Stimulated activated CD8-positive, alpha-beta memory T cell treated with anti-CD3 and anti-CD28 coated beads, Interleukin-15, amount 100 ng/mL, for 4 hours (primary cell): ENCODE data around the gene AEBP1.
A peak's percentile ranks its signal among the peaks of the same experiment; 100 is the strongest.
"Not testable (repeated sequence)": the region's sequence is repeated elsewhere in the genome, so short reads cannot be mapped to it uniquely, and the experiment has no call there.

Source experiments
- DNase-seq, 2 donors: peaks; one replicate each; pipeline ENCODE4 v3.0.0-alpha.2; 2020; ENCODE audit warnings: low read depth in 2 of 2

Gene AEBP1

DNA sequence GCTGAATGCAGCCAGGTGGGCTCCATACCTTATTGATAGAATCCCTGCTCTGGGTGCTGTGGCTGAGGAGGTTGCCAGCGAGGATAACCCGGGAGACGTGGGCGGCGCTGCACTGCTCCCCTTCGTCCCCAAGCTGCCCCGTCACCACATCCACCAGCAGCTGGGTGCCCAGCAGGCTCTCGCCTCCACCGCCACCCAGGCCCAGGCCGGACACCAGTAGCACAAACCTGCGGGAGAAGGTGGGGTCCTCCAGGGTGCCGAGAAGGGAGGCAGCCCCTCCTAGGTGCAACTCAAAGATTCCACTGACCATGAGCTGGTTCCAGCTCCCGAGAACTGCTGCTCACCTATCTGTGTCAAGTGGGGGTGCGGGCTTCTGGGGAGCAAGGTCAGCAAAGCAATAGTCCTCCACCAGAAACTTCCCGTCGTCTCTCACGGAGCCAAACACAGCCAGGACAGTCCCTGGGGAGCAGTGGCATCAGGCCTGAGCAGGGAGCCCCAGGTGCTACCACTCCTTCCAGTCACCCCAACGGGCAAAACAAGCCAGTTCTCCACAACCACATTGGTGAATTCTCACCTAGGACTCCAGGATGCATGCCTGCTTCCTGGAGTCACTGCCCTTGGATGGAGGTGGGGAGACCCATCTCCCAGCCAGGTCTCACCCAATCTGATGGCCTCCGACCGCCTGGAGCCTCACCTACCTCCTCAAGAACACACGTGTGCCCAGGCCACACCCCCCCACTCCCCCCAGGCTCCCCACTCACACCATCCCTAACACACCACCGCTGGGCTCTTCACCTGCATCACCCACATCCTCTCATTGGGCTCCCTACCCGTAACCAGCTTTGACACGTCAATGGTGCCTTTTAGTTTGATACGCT is 12.9 kb downstream of the AEBP1 start:
- DNase-seq, result no peak

DNA sequence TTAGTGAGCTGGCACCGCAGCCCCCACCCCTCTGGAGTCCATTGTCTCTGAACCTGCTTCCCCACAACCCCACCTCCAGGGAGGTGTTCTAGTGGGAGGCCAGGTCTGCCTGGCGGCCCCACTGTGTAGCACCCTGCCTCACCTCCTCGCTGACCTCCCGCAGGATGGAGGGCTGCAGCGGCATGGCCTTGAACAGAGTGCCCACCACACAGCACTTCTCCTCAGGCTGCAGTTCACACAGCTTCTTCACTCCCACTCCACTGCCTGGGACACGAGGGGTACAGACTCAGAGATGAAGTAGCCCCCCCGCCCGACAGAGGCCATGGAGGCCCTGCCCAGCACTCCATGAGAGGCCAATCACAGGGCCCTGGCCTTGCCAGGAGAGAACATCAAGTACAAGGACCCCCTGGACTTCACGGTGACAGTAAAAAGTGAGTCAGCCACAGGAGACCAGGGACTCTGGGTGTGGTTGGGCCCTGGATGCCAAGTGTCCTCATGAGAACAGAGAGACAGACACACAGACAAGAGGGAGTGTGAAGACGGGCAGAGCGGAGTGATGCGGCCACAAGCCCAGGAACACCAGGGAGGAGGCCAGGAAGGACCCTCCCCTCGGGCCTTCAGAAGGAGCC is 13.8 kb downstream of the AEBP1 start:
- DNase-seq, result no peak

GRCh38 chr7:44119829-44120380 is 15.8 kb downstream of the AEBP1 start:
- DNase-seq, result no peak

DNA sequence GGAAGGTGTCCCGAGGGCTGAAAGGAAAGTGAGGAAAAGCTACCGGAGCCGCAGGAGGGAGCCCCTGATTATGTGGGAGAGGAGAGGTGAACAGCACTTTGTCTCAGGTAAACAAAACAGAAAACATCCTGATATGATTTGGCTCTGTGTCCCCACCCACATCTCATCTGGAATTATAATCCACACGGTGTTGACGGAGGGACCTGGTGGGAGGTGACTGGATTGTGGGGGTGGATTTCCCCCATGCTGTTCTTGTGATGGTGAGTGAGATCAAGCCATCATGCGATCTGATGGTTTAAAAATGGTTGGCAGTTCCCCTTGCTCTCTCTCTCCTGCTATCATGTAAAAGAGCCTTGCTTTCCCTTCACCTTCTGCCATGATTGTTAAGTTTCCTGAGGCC is 16.2 kb downstream of the AEBP1 start:
- DNase-seq, result no peak

DNA sequence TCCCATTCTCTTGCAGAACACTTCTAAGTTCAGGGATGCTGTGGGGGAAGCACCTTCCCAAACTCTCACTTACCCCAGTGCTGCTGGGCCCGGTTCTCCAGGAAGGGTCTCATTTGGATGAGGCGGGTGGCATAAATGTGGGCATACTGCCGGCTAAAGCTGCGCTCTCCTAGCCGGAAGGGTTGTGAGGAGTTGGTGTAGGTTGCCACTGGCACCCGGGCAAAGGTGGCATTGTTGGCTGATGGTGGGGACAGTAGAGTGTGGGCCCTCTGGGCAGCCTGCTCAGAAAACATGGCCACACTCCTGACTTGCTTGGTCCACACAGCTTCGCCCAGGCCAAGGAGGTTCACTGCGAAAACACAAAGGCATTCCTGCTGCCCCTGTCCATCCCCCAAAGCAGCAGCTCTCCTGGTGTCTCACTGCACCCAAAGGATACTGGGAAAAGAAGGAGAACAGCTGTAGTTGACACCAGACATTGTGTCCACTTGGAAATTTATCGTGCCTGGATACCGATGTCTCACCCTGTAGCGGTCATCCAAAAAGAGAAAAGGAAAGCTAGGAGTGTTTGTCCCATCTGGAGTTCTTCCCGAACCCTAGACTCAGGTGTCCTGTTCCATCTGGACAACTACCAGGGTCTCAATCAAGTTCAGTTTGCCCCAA is 17.7 kb downstream of the AEBP1 start:
- no peak for DNase-seq

GRCh38 chr7:44122529-44122928 is 18.4 kb downstream of the AEBP1 start:
- DNase-seq, result no peak

DNA sequence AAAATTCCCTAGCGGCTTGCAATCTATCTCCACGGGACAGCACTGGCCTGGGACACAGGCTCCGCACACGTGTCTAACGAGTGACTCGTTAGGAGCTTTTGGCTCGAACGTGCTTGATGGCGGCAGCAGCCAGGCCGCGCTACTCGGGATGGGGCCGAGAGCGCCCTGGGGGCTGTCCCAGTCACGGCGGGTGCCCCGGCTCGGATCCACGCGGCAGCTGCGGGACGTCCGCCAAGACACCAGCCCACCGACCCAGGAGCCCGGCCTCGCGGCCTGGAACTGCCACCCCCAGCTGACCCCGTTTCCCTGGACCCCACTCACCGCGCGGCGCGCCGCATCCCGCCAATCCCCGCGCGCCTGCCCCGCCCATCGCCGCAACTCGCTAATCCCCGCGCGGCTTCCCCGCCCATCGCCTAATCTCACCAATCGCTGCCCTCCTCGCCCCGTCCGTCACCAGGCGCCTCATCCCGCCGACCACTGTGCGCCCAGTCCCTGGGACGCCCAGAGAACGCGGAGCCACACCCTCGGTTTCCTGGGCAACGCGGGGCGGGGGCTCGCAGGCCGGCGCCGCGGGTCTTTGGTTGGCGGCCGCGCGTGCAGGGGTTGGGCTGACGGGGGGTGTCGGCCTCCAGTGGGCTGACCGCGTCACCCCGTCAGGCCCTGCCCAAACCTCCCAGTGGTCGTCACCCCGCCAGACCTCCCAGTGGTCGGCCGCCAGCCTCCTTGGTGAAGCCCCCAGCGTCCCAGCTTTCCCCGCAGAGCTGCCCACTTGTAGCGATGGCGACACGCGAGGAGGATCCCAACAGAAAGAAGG is 19.3 kb downstream of the AEBP1 start, which contains the start of gene POLD2:
Gene POLD2, minus strand, starts transcription at position 359 of the 814 bp plus-strand sequence. CDS start 1,495 bp downstream, outside the sequence.
- peak; percentile 96 for DNase-seq

GRCh38 chr7:44124822-44125202 is 20.7 kb downstream of the AEBP1 start:
- no peak for DNase-seq

DNA sequence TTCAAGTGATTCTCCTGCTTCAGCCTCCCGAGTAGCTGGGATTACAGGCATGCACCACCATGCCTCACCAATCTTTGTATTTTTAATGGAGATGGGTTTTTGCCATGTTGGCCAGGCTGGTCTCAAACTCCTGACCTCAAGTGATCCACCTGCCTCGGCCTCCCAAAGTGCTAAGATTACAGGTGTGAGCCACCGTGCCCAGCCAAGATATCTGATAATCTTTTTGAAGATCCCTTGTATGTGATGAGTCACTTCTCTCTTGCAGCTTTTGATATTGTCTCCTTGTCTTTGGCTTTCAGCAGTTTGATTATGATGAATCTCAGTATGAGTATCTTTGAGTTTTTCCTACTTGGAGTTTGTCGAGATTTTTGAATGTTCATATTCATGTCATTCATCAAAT is 22.4 kb downstream of the AEBP1 start:
- DNase-seq, result not testable (repeated sequence)

DNA sequence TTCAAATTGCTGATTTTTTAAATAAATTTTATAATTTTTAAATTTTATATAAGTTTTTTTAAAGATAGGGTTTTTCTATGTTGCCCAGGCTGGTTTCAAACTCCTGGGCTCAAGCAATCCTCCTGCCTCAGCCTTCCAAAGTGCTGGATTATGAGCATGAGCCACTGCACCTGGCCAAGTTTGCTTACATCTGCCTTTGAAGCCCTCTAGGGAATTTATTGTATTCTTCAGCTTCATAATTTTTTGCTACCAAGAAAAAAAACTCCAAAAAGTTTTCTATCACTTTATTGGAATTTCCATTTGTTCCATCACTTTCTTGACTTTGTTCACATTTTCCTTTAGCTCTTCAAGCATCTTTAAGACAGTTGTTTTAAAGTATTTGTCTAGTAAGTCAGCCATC is 23.0 kb downstream of the AEBP1 start:
- DNase-seq, result no peak

GRCh38 chr7:44128721-44129582 is 24.8 kb downstream of the AEBP1 start:
- DNase-seq, result no peak

GRCh38 chr7:44131173-44132029 is 27.3 kb downstream of the AEBP1 start:
- DNase-seq, result no peak

- no peak for DNase-seq
These were observed 27.9 kb downstream of the AEBP1 start for GRCh38 chr7:44132039-44132438.

GRCh38 chr7:44133295-44133694 is 29.1 kb downstream of the AEBP1 start:
- no peak for DNase-seq

DNA sequence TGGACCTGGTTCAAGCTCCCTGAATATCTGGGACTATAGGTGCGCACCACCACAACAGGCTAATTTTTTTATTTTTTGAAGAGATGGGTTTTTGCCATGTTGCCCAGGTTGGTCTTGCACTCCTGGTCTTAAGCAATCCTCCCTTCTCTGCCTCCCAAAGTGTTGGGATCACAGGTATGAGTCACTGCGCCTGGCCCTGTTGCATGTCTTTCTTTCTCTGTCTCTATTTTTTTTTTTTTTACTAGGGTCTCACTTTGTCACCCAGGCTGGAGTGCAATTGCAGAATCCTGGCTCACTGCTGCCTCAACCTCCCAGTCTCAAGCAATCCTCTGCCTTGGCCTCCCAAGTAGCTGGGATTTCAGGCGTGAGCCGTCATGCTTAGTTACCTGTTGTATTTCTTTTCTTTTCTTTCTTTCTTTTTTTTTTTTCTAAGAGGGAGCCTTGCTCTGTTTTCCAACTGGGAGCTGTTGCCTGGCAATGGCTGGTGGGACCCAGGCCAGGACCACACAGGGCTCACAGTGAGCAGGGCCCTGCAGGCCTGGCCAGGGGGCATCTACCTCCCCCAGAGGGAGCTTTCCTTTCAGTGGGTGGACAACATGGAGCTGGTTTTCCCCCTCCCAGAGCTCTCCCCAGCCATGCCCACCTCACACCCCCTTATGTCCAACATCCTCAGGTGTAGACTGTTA is 30.9 kb downstream of the AEBP1 start:
- no peak for DNase-seq

GRCh38 chr7:44136731-44137130 is 32.6 kb downstream of the AEBP1 start:
- DNase-seq, result no peak

GRCh38 chr7:44138698-44139097 is 34.6 kb downstream of the AEBP1 start:
- no peak for DNase-seq

GRCh38 chr7:44139311-44140010 is 35.3 kb downstream of the AEBP1 start:
- no peak for DNase-seq
